Neural cell (in vitro differentiated cells): ENCODE measurements around the gene SLC12A1. TPM values are rescaled to one million over a fixed set of nuclear protein-coding genes. Genes with fewer than 3 reads are reported as not detected.

Source experiments
- H2AFZ ChIP-seq: fragments of 200-600, 300-800 bp; sonication (generic), shearing (Covaris generic); 2 replicates; pipeline ENCODE4 v1.6.0; 2014; ENCODE audit warnings: low read depth, mild to moderate bottlenecking, antibody characterized with exemption, low read length, moderate library complexity
- H3F3A ChIP-seq: fragments of 200-600 bp; shearing (Covaris generic); 2 replicates; pipeline ENCODE4 v1.6.1; 2016; ENCODE audit warnings: mild to moderate bottlenecking, moderate library complexity, mixed read lengths, antibody characterized with exemption, low read length; ENCODE audit not compliant: insufficient read depth, poor library complexity, severe bottlenecking
- H3K27ac ChIP-seq: fragments of 200-600, 300-800 bp; sonication (generic), shearing (Covaris generic); 2 replicates; pipeline ENCODE4 v1.5.1; 2014; ENCODE audit warnings: mild to moderate bottlenecking, low read length, moderate library complexity
- H3K27me3 ChIP-seq: fragments of 300-800, 200-600 bp; sonication (generic), shearing (Covaris generic); 2 replicates; pipeline ENCODE4 v1.6.0; 2014; ENCODE audit warnings: mild to moderate bottlenecking, low read depth, low read length, moderate library complexity; ENCODE audit not compliant: insufficient read depth
- H3K36me3 ChIP-seq: fragments of 300-800, 200-600 bp; sonication (generic), shearing (Covaris generic); 2 replicates; pipeline ENCODE4 v1.5.1; 2014; ENCODE audit warnings: mild to moderate bottlenecking, antibody characterized with exemption, low read length, moderate library complexity; ENCODE audit not compliant: insufficient read depth
- H3K4me2 ChIP-seq: fragments of 300-800, 200-600 bp; sonication (generic), shearing (Covaris generic); 2 replicates; pipeline ENCODE4 v1.6.0; 2014; ENCODE audit warnings: mild to moderate bottlenecking, low read length
- H3K4me3 ChIP-seq: fragments of 300-800, 200-600 bp; sonication (generic), shearing (Covaris generic); 2 replicates; pipeline ENCODE4 v1.5.1; 2014; ENCODE audit warnings: mild to moderate bottlenecking, low read length, moderate library complexity
- H3K79me2 ChIP-seq: fragments of 200-600 bp; shearing (Covaris generic); replicated peaks from 2 replicates; pipeline ENCODE4 v1.6.0; 2014; ENCODE audit warnings: mild to moderate bottlenecking, low read length, moderate library complexity; ENCODE audit not compliant: insufficient read depth
- H3K9ac ChIP-seq: fragments of 300-800, 200-600 bp; sonication (generic), shearing (Covaris generic); 2 replicates; pipeline ENCODE4 v1.6.1; 2016; ENCODE audit warnings: mild to moderate bottlenecking, low read length, mixed read lengths
- H3K9me2 ChIP-seq: fragments of 200-600 bp; shearing (Covaris generic); 2 replicates; pipeline ENCODE4 v1.6.1; 2016; ENCODE audit warnings: mild to moderate bottlenecking, low read length, mixed read lengths; ENCODE audit not compliant: insufficient read depth
- H3K9me3 ChIP-seq: fragments of 200-600, 300-800 bp; sonication (generic), shearing (Covaris generic); 2 replicates; pipeline ENCODE4 v1.6.1; 2016; ENCODE audit warnings: mild to moderate bottlenecking, mixed run types, low read length, moderate library complexity, mixed read lengths
- H4K20me1 ChIP-seq: fragments of 200-600 bp; shearing (Covaris generic); 2 replicates; pipeline ENCODE4 v1.6.1; 2016; ENCODE audit warnings: mild to moderate bottlenecking, mixed run types; ENCODE audit not compliant: insufficient read depth
- EP300 ChIP-seq: fragments of 450-650 bp; conservative IDR thresholded peaks from 2 replicates; pipeline ENCODE4 v1.6.1; 2014; ENCODE audit warnings: antibody characterized with exemption, mild to moderate bottlenecking, moderate library complexity; ENCODE audit not compliant: poor library complexity, severe bottlenecking
- EZH2 ChIP-seq: fragments of 200-600, 300-800 bp; shearing (Covaris generic), sonication (generic); IDR thresholded peaks from 2 replicates; pipeline ENCODE4 v1.6.1; 2014; ENCODE audit warnings: antibody characterized with exemption, low read length, borderline replicate concordance, mild to moderate bottlenecking; ENCODE audit not compliant: insufficient read depth, poor library complexity, severe bottlenecking
- MXI1 ChIP-seq: fragments of 450-650 bp; conservative IDR thresholded peaks from 2 replicates; pipeline ENCODE4 v1.6.1; 2014; ENCODE audit warnings: antibody characterized with exemption, mild to moderate bottlenecking; ENCODE audit not compliant: poor library complexity, severe bottlenecking
- POLR2AphosphoS5 ChIP-seq: IDR thresholded peaks from 2 replicates; pipeline ENCODE4 v1.6.1; 2012
- RAD21 ChIP-seq: fragments of 450-650 bp; conservative IDR thresholded peaks from 2 replicates; pipeline ENCODE4 v1.6.1; 2014; ENCODE audit warnings: antibody characterized with exemption, mild to moderate bottlenecking, moderate library complexity
- SMC3 ChIP-seq: fragments of 450-650 bp; conservative IDR thresholded peaks from 2 replicates; pipeline ENCODE4 v1.6.1; 2014; ENCODE audit warnings: antibody characterized with exemption, mild to moderate bottlenecking, moderate library complexity; ENCODE audit not compliant: poor library complexity
- TAF1 ChIP-seq: IDR thresholded peaks from 2 replicates; pipeline ENCODE4 v1.6.1; 2012; ENCODE audit warnings: low read depth
- polyA plus RNA-seq: library from polyadenylated mRNA; depleted of rRNA; stranded (reverse); fragments of >200 nt; gene quantifications from 2 replicates; pipeline ENCODE4 v1.2.3, GENCODE V29; 2014
- TF ChIP-seq, protein P1 (sequence below): IDR thresholded peaks from 2 replicates; pipeline ENCODE4 v1.6.1; 2012; ENCODE audit warnings: borderline replicate concordance
- TF ChIP-seq, protein P2 (sequence below): fragments of 450-650 bp; IDR thresholded peaks from 2 replicates; pipeline ENCODE4 v1.5.1; 2014; ENCODE audit warnings: antibody characterized with exemption, mild to moderate bottlenecking, moderate library complexity; ENCODE audit not compliant: poor library complexity, severe bottlenecking

SLC12A1 gene
- polyA plus RNA-seq, 1 donor from 2014 or later = 0.67 TPM

DNA sequence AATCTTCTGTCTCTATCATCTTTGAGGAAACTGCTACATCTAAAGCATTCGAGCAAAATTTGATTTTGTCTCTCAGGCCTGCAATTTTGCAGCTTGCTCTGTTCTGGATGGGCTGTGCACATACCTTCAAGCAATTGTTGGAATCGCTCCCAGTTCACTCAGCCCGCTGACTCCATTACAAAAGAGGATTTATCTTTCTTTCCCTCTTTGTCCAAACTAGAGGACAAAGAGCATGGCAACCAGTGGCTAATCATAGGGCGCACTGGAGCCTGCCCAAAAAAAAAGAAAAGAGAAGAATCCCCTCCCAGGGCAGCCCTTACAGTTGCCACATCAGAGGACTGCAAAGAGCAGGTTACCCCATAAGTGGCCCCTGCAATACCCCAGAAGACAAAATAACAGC lies 76.1 kb downstream of the SLC12A1 start:
- Histone ChIP-seq H3K9me2 (no peaks in the 10 kb centered on the region), H3K9me3 (no peaks in the 10 kb centered on the region), H2AFZ (no peak overlapping the region), H4K20me1 (no peaks in the 10 kb centered on the region), H3K4me2 (no peak overlapping the region), H3F3A (no peaks in the 10 kb centered on the region), H3K4me3 (no peak overlapping the region), H3K9ac (no peak overlapping the region), H3K36me3 (no peaks in the 10 kb centered on the region), H3K27ac (no peak overlapping the region), H3K79me2 (no peaks in the 10 kb centered on the region), H3K27me3 (no peaks in the 10 kb centered on the region)
- no peak for TF ChIP-seq TAF1
- TF ChIP-seq, protein P1, sequence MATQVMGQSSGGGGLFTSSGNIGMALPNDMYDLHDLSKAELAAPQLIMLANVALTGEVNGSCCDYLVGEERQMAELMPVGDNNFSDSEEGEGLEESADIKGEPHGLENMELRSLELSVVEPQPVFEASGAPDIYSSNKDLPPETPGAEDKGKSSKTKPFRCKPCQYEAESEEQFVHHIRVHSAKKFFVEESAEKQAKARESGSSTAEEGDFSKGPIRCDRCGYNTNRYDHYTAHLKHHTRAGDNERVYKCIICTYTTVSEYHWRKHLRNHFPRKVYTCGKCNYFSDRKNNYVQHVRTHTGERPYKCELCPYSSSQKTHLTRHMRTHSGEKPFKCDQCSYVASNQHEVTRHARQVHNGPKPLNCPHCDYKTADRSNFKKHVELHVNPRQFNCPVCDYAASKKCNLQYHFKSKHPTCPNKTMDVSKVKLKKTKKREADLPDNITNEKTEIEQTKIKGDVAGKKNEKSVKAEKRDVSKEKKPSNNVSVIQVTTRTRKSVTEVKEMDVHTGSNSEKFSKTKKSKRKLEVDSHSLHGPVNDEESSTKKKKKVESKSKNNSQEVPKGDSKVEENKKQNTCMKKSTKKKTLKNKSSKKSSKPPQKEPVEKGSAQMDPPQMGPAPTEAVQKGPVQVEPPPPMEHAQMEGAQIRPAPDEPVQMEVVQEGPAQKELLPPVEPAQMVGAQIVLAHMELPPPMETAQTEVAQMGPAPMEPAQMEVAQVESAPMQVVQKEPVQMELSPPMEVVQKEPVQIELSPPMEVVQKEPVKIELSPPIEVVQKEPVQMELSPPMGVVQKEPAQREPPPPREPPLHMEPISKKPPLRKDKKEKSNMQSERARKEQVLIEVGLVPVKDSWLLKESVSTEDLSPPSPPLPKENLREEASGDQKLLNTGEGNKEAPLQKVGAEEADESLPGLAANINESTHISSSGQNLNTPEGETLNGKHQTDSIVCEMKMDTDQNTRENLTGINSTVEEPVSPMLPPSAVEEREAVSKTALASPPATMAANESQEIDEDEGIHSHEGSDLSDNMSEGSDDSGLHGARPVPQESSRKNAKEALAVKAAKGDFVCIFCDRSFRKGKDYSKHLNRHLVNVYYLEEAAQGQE = no peak
- no peak for TF ChIP-seq EZH2
- TF ChIP-seq EP300 = no peak
- no peak for TF ChIP-seq RAD21
- TF ChIP-seq, protein P2, sequence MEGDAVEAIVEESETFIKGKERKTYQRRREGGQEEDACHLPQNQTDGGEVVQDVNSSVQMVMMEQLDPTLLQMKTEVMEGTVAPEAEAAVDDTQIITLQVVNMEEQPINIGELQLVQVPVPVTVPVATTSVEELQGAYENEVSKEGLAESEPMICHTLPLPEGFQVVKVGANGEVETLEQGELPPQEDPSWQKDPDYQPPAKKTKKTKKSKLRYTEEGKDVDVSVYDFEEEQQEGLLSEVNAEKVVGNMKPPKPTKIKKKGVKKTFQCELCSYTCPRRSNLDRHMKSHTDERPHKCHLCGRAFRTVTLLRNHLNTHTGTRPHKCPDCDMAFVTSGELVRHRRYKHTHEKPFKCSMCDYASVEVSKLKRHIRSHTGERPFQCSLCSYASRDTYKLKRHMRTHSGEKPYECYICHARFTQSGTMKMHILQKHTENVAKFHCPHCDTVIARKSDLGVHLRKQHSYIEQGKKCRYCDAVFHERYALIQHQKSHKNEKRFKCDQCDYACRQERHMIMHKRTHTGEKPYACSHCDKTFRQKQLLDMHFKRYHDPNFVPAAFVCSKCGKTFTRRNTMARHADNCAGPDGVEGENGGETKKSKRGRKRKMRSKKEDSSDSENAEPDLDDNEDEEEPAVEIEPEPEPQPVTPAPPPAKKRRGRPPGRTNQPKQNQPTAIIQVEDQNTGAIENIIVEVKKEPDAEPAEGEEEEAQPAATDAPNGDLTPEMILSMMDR = no peak
- no peak for TF ChIP-seq SMC3
- no peak for TF ChIP-seq POLR2AphosphoS5
- TF ChIP-seq MXI1 = no peak

DNA sequence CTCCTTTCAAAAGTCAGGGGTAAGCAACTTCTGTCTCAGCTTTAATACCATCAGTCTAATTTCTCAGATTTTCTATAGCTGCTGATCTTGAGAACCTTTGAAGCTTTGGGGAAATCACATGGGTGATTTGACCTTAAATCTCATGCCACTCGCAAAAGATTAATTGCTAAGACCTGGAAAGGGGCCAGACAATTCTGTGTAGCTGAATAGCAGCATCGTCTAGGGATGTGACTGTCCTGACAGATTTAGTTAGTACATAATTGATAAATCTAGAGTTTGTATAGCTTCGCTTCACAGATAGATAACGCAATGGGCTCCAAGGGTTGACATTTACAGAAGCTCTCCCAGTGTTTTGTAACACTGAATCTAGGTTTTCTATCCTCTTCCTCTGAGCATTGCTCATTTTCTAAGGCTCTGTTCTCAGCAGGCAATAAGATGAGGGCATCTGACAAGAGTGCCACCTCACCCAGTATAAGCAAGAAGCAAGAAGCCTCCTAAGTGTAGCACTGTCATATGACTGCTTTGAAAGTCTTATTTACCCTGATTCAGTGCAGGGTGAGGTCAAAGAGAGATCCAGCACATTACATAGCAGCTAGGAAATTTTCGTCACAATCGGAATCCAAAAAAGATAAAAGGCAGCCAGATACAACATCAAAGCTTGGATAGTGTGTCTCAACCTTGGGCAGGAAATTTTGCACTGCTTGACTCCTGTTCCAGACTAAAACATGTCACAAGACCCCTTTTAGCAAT lies 77.5 kb downstream of the SLC12A1 start:
- Histone ChIP-seq H3K9me2 (no peaks in the 10 kb centered on the region), H3K36me3 (no peaks in the 10 kb centered on the region), H3K4me3 (no peak overlapping the region), H3K27me3 (no peaks in the 10 kb centered on the region), H4K20me1 (no peaks in the 10 kb centered on the region), H3K27ac (no peak overlapping the region), H3F3A (no peaks in the 10 kb centered on the region), H3K79me2 (no peaks in the 10 kb centered on the region), H3K4me2 (no peak overlapping the region), H2AFZ (no peak overlapping the region), H3K9ac (no peak overlapping the region), H3K9me3 (no peaks in the 10 kb centered on the region)
- TF ChIP-seq TAF1 (no peak), SMC3 (no peak), EZH2 (no peak), POLR2AphosphoS5 (no peak), MXI1 (no peak), RAD21 (no peak)
- TF ChIP-seq, protein P2 = no peak
- TF ChIP-seq, protein P1 = no peak
